Endothelial cell of umbilical vein (primary cell): ENCODE measurements around the gene LHFPL5. TPM values are rescaled to one million over a fixed set of nuclear protein-coding genes. Genes with fewer than 3 reads are reported as not detected.

ENCODE experiments used
- BruUV-seq: library from RNA; stranded (reverse); fragments of 400-500 nt; replicated peaks from 2 replicates; lab custom pipeline; 2021; lab: Mats Ljungman, UMichigan
- CTCF ChIA-PET: fragments of 300-600, 350-600 bp; sonication (Branson Sonifier 250); formaldehyde crosslinking; loops from one replicate; lab custom pipeline; 2021; ENCODE audit warnings: antibody characterized with exemption, inconsistent platforms; lab: Charles Lee
- POLR2A ChIA-PET: fragments of 300-600, 350-600 bp; sonication (Branson Sonifier 250); formaldehyde crosslinking; loops from one replicate; lab custom pipeline; 2021; ENCODE audit warnings: antibody characterized with exemption, inconsistent platforms; lab: Charles Lee
- DNase-seq: peaks from one replicate; pipeline ENCODE4 v3.0.0-alpha.2; 2011; ENCODE audit warnings: low read depth, low spot score
- FAIRE-seq: peaks from 2 replicates; lab custom pipeline; 2011; peaks lifted over from hg19 to GRCh38; lab: Jason Lieb, UNC
- H2AFZ ChIP-seq: 2 replicates; pipeline ENCODE4 v1.6.0; 2012; ENCODE audit warnings: low read depth, low read length, control low read depth, inconsistent platforms
- H3K27ac ChIP-seq: 2 replicates; pipeline ENCODE4 v1.5.1; 2011; ENCODE audit warnings: low read depth, mild to moderate bottlenecking, control low read depth, low read length, moderate library complexity; ENCODE audit not compliant: insufficient read depth
- H3K27me3 ChIP-seq, 2 experiments: 2 replicates each; pipeline versions ENCODE4 v1.6.0 to v1.6.1; 2011; ENCODE audit warnings: low read length in 2 of 2, mixed read lengths in 1 of 2; ENCODE audit not compliant: control insufficient read depth in 2 of 2, insufficient read depth in 2 of 2
- H3K36me3 ChIP-seq, 2 experiments: 2 replicates in 1 of 2; 3 replicates in 1 of 2; pipeline ENCODE4 v1.5.1; 2011; ENCODE audit warnings: low read length in 2 of 2, mild to moderate bottlenecking in 1 of 2, moderate library complexity in 1 of 2; ENCODE audit not compliant: control insufficient read depth in 2 of 2, insufficient read depth in 2 of 2; ENCODE audit errors: extremely low read depth in 1 of 2
- H3K4me1 ChIP-seq: 3 replicates; pipeline ENCODE4 v1.5.1; 2011; ENCODE audit warnings: mild to moderate bottlenecking, low read length; ENCODE audit not compliant: control insufficient read depth, insufficient read depth; ENCODE audit errors: extremely low read depth
- H3K4me2 ChIP-seq: 2 replicates; pipeline ENCODE4 v1.6.1; 2011; ENCODE audit warnings: low read length, control low read depth, mixed read lengths; ENCODE audit not compliant: insufficient read depth
- H3K4me3 ChIP-seq, 3 experiments: fragments of 200-600 bp in 1 of 3; sonication (generic), shearing (Covaris generic) in 1 of 3; replicated peaks in 1 of 3; 2 replicates each; pipeline ENCODE4 v1.5.1; 2011 to 2016; ENCODE audit warnings: control low read depth in 3 of 3, low read length in 3 of 3, mild to moderate bottlenecking in 2 of 3, inconsistent platforms in 1 of 3, low read depth in 1 of 3, moderate library complexity in 1 of 3; ENCODE audit not compliant: insufficient read depth in 1 of 3
- H3K79me2 ChIP-seq: 2 replicates; pipeline ENCODE4 v1.6.0; 2012; ENCODE audit warnings: low read length, inconsistent platforms; ENCODE audit not compliant: control insufficient read depth, insufficient read depth
- H3K9ac ChIP-seq: replicated peaks from 2 replicates; pipeline ENCODE3; 2011; ENCODE audit warnings: low read length, control low read depth; ENCODE audit not compliant: insufficient read depth; ENCODE audit errors: extremely low read depth
- H3K9me1 ChIP-seq: replicated peaks from 3 replicates; pipeline ENCODE4 v1.6.0; 2011; ENCODE audit warnings: mild to moderate bottlenecking, low read length; ENCODE audit not compliant: control insufficient read depth, insufficient read depth; ENCODE audit errors: extremely low read depth
- H3K9me3 ChIP-seq: replicated peaks from 2 replicates; pipeline ENCODE4 v1.5.1; 2012; ENCODE audit warnings: low read length, inconsistent platforms; ENCODE audit not compliant: control insufficient read depth, insufficient read depth
- H4K20me1 ChIP-seq: replicated peaks from 2 replicates; pipeline ENCODE3; 2011; ENCODE audit warnings: mild to moderate bottlenecking, low read length; ENCODE audit not compliant: control insufficient read depth, insufficient read depth; ENCODE audit errors: extremely low read depth
- CTCF ChIP-seq, 2 donors: IDR thresholded peaks; 1 replicate in 1 of 2; 2 replicates in 1 of 2; pipeline ENCODE4 v1.5.1; 2011; ENCODE audit warnings: low read length in 2 of 2, mild to moderate bottlenecking in 2 of 2, moderate library complexity in 2 of 2, control low read depth in 1 of 2, inconsistent platforms in 1 of 2, low read depth in 1 of 2; ENCODE audit not compliant: insufficient read depth in 1 of 2; ENCODE audit errors: extremely low read depth in 1 of 2
- EZH2 ChIP-seq: IDR thresholded peaks from 2 replicates; pipeline ENCODE4 v1.6.1; 2012; ENCODE audit warnings: borderline replicate concordance, low read depth, mild to moderate bottlenecking, moderate library complexity, low read length, inconsistent platforms; ENCODE audit not compliant: severe bottlenecking
- FOS ChIP-seq: IDR thresholded peaks from 2 replicates; pipeline ENCODE4 v1.6.1; 2011; ENCODE audit warnings: mild to moderate bottlenecking, low read length, moderate library complexity, borderline replicate concordance; ENCODE audit not compliant: insufficient read depth
- GATA2 ChIP-seq: IDR thresholded peaks from 2 replicates; pipeline ENCODE4 v1.7.0; 2011; ENCODE audit warnings: low read depth, mild to moderate bottlenecking, moderate library complexity, mixed read lengths, low read length; ENCODE audit not compliant: insufficient read length, insufficient read depth
- JUN ChIP-seq: IDR thresholded peaks from 2 replicates; pipeline ENCODE4 v1.6.1; 2011; ENCODE audit warnings: borderline replicate concordance, low read depth; ENCODE audit not compliant: insufficient read length, insufficient read depth
- MAX ChIP-seq: IDR thresholded peaks from 2 replicates; pipeline ENCODE4 v1.6.1; 2011; ENCODE audit not compliant: insufficient read depth, insufficient read length
- POLR2A ChIP-seq: IDR thresholded peaks from 2 replicates; pipeline ENCODE4 v1.6.1; 2012; ENCODE audit warnings: low read depth, mild to moderate bottlenecking, control low read depth, low read length
- dilution Hi-C: fragments of 300-500 bp; cut with MboI; formaldehyde crosslinking; loops from one replicate; pipeline ENCODE4 v1.15.0; 2019; ENCODE audit warnings: low sequenced_read_pairs; ENCODE audit not compliant: extremely low pct_ligation_motif_present
- intact Hi-C: fragments of 100-400 bp; cut with micrococcal nuclease; formaldehyde crosslinking; loops from one replicate; pipeline ENCODE4 v1.10.0; 2022
- polyA plus RNA-seq, 4 experiments: library from polyadenylated mRNA; depleted of rRNA in 3 of 4; stranded (reverse) in 3 of 4; unstranded in 1 of 4; fragments of >200 nt; gene quantifications; 2 replicates each; pipeline versions ENCODE4 v1.2.1 to v1.2.3, GENCODE V29; 2011 to 2012; ENCODE audit warnings: missing spikeins in 1 of 4
- total RNA-seq: library from RNA; stranded (reverse); gene quantifications from 2 replicates; pipeline ENCODE4 v1.2.3, GENCODE V29; 2021

Gene LHFPL5
- total and polyA plus RNA-seq, 2 donors (not counting 3 experiments of a cell fraction or from before 2014, with no cell fraction given): not detected

- intact Hi-C loops (no loop called here), dilution Hi-C loops (no loop called here)
- no peak overlapping the region for H3K4me3 ChIP-seq
- no peaks in the 10 kb centered on the region for H4K20me1 ChIP-seq
- DNase-seq: no peak
- H3K9me1 ChIP-seq: no peaks in the 10 kb centered on the region
- H3K4me2 ChIP-seq: no peak overlapping the region
- POLR2A ChIA-PET: no interaction called here
- H2AFZ ChIP-seq: no peak overlapping the region
- H3K36me3 ChIP-seq: no peaks in the 10 kb centered on the region
- H3K9me3 ChIP-seq: no peaks in the 10 kb centered on the region
- TF ChIP-seq JUN (no peak), FOS (no peak), MAX (no peak), POLR2A (no peak), EZH2 (peak; percentile 67), GATA2 (no peak), CTCF (IDR thresholded peaks at IDR 0.05; ENCODE audit: extremely low read depth in 1 of 2, insufficient read depth in 1 of 2, low read depth in 1 of 2, low read length in 2 of 2) (no peak)
- FAIRE-seq: no peak
- H3K27me3 ChIP-seq: peaks cover 20 to 23% of the 10 kb centered on the region in 2 experiments
- H3K27ac ChIP-seq: no peak overlapping the region
- H3K79me2 ChIP-seq: no peaks in the 10 kb centered on the region
- CTCF ChIA-PET: interaction anchor here (1.2 kb wide), 1 partner anchor 7 kb away, joined by 3 read pairs; no protein-coding TSS in a partner anchor
- no peaks in the 10 kb centered on the region for H3K4me1 ChIP-seq
- no peak overlapping the region for H3K9ac ChIP-seq
- BruUV-seq: no TSS peak
Measured at GRCh38 chr6:35786810-35787209, 18.3 kb upstream of the LHFPL5 start.
